ENCODE data around the gene USP10.

The USP10 gene

DNA sequence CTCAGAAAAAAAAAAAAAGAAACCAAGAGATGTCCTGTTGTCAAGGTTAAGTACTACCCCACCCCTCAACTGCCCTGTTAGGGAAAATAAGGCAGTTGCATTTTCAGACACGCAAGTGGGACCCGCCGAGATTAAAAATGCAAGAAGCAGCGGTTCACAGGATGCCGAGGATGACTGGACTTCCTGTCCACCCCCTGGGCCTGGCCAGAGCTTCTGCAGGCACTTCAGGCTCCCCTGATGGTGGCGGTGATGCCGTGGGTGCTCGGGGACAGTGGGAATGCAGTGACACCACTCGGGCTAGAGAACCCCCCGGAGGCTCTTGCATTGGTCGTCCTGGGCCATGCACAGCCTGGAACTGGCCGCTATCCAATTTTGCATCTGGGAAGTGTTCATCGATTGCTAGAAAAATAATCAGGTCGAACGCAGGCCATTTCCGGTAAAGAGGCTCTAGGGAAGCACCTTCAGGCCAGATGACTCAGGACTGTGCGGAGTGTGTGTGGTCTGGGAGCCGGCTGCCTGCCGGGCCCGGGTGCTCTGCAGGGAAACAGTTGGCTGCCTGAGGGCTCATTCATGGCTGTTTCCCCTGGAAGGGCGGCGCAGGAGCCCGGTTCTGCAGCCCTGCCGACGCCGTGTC is 106.6 kb downstream of the USP10 start:
- DNase-seq (ENCODE audit: low read depth) = no peak

DNA sequence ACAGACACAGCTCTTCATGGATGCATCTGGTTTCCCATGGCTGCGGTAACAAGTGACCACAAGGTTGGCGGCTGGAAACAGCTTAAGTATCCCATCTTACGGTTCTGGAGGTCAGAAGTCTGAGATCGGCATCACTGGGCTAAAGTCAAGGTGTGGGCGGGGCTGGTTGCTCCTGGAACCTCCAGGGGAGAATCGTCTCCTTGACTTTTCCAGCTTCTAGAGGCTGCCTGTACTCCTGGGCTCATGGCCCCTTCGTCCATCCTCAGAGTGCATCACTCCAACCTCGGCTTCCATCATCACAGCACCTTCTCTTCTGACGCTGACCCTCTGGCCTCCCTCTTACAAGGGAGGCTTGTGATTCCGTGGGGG is 107.1 kb downstream of the USP10 start:
- no peak for DNase-seq (ENCODE audit: low read depth)

DNA sequence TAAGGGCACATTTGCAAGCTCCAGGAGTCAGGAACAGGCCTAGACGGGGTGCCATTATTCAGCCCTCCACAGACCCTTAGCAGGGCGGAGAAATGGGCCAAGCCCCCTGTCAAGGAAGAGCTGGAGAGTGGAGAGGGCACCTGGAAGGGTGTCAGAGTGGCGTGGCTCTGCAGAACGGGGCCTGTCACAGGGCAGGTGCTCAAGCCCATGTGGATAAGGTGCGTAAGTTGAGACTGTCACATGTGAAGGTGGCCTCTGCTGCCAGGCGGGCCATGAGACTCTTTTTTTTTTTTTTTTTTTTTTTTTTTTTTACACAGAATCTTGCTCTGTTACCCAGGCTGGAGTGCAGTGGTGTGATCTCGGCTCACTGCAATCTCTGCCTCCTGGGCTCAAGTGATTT is 108.0 kb downstream of the USP10 start:
- DNase-seq (ENCODE audit: low read depth) = no peak

DNA sequence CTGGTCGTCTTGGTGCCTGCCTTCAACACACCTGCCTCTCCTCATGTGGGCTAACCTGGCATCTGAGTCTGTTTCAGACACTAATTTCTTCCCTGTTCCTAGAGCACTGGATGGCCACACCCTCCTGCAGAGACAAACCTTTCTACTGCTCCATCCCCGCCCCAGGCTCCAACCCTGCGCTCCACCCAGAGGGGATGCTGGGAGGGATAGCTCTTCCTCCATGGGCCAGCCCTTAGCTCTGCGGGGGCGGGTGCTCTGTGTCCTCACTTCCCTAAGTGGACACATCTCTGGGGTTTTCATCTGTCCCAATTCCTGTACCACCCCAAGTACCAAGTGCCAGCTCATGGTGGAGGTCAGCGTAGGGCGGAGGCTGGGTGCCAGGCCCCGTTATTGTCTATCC is 109.0 kb downstream of the USP10 start:
- no peak for DNase-seq (ENCODE audit: low read depth)

DNA sequence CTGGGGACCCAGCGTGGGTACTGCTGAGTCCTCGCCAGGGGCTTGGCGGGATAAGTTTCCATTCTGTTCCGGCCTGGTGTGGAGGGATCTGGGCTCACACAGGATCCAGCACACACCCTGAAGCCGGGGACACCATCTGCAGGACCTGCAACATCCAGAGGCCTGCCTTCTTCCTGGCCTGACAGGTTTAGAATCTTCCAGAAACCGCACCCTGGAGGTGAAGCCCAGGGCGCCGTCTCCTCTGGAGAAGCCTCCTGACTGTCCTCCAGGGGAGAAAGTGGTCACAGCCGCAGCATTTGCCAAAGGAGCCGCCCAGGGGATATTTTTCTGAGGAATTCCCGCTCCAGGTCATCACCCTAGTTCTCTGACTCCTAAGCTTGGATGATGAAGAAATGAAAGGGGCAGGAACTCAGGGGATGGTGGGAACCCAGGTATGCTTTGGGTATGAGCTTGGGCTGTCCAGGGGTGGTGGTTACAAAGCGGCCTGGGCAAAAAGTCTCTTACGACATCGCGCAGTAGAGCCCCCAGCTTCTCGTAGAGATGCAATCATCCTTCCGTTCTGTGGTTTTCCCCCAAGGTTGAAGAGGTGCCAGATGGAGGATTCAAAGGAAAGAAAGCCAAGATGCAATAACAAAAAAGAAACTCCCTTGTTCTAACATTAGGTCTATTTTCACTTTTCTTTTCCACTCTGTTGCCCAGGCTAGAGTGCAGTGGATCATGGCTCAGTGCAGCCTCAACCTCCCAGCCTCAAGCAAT is 110.9 kb downstream of the USP10 start:
- no peak for DNase-seq (ENCODE audit: low read depth)

DNA sequence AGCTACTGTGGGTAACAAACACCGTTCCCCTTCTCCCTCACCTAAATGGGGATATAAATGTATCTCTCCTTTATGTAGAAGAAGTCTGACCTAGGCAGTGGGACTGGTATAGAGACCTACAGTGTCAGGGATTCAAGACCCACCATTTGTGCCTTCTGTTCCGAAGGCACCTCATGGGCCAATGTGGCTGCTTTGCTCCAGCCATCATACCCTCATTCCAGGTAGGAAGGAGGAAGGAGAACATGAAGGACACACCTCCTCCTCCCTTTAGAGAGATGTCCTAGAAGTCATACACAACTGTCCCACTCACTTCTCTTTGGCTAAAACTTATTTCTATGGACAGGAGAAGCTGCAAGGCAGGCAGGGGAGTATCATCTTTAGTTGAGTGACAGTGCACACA is 111.7 kb downstream of the USP10 start:
- DNase-seq (ENCODE audit: low read depth) = no peak

DNA sequence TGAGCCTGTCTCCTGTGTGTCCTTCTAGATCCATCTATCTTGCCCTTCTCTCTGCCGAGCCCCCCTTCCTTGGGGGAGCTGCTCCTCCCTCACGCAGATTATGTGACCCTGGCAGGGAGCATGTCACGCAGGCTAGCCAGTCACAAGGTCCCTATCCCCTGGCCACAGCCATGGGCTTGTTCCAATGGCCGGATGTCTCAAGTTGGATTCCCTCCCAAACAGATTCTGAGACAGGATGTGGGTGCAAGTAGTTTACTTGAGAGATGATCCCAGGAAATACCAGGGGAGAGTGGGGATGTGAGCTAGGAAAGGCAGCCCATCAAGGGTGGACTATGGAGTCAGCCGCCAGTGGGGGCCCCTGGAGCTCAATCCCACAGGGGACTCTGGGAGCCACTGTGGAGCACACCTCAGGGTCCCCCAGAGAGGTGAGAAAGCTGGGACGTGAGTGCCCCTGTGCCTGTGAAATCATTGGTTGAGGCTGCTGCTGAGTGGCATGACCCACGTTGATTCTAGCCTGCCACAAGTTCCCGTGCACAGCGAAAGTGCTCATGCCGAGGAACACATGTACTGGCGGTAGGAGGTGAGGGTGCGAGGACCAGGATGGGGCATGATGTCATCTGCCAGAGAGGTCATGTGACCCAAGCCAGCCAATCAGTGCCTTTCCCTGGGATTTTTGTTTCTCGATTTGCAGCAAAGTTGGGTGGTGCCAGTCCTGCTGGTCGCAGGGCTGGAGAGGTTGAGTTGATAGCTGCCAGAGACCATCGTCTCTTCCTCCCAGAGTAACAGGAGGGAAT is 113.5 kb downstream of the USP10 start:
- no peak for DNase-seq (ENCODE audit: low read depth)

DNA sequence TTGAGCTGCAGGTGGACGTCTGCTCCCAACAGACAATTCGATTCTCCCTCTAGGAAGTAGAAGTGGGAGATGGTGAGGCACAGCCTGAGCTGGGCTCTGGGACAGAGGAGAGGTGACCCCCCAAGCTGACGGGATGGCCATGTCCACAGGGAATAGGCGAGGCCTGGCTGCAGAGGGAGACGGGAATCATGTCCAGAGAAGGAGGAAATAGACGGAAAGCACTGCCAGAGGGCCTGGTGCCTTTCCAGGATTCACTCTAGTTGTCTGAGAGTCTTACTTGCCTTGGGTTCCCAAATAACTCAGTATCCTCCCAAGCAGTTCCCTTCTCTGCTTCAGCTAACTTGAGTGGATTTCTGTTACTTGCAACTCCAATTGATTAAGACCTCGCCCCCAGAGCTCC is 115.7 kb downstream of the USP10 start:
- DNase-seq (ENCODE audit: low read depth) = no peak

DNA sequence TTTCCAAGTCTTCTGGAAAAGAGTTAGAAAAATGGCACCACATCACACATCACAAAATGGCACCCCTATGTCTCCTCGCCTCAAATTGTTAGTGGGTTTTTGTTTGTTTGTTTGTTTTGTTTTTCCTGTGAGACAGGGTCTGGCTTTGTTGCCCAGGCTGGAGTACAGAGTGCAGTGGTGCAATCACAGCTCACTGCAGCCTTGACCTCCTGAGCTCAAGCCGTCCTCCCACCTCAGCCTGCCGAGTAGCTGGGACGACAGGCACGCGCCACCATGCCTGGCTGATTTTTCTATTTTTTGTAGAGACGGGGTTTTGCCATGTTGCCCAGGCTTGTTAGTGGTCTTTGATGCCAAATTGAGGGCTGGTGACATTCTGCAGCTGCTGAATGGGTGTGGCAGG is 116.2 kb downstream of the USP10 start:
- no peak for DNase-seq (ENCODE audit: low read depth)

DNA sequence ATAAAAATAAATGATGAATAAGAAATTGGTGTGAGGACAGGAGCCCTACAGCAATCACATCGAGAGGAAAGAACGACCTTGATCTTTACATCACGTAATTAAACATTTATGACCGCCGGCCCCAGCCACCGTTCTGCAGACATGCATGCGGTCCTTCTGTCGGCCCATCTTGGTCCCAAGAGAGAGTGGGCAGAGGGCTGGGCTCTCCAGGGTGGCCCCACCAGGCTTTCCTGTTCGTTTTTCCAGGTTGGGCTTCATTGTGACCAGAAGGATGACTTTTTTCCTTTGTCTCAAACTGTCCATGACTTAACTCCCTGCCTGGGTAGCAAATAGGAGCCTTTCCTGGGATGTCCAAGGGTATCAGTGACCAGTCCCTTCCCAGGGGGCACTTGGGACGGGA is 116.7 kb downstream of the USP10 start:
- DNase-seq (ENCODE audit: low read depth) = no peak

DNA sequence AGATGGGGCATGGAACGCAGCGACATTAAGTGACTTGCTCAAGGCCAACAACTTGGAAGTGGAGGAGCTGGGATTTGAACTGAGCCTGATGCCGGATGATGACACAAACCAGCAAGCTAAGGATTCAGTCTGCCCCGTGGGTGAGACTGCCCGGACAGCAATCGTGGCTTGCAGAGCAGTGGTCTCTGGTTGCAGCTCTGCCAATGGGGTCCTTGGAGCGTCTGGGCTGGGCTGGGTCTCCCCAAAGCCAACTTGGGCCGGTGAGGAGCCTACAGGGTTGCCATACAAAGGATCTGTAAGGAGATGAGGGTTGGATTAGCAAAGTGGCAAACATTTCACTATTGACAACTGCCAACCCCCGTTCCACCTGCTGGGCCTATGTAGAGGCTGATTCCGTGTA is 117.4 kb downstream of the USP10 start:
- no peak for DNase-seq (ENCODE audit: low read depth)

DNA sequence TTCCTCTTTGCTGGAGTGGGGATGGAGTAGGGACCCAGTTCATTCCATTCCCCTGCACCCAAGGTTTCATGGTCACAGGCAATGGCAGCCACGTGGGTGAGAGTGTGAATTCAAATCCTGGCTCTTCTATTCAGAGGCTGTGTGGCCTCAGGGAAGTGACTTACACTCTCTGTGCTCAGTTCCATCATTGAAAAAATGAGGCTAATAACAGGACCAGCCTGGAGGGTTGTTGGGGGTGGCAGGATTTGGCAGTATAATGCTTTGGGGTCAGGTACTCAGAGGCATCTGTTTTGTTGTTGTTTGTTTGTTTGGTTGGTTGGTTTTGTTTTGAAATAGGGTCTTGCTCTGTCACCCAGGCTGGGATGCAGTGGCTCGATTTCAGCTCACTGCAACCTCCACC is 117.8 kb downstream of the USP10 start:
- DNase-seq (ENCODE audit: low read depth) = no peak

DNA sequence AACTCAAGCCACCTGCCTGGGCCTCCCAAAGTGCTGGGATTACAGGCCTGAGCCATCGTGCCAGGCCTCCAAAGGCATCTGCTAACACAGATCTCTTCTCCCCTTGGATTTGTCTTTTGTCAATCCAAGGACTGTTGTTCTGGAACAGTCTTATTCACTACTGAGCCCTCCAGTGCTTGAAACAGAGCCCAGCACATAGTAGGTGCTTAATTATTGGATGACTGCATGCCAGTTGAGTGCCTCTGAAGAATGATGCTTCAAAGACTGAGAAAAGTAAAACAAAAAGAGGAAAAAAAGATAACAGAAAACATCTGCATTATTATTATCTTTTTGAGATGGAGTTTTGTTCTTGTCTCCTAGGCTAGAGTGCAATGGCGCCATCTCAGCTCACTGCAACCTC is 118.3 kb downstream of the USP10 start:
- DNase-seq (ENCODE audit: low read depth) = no peak

DNA sequence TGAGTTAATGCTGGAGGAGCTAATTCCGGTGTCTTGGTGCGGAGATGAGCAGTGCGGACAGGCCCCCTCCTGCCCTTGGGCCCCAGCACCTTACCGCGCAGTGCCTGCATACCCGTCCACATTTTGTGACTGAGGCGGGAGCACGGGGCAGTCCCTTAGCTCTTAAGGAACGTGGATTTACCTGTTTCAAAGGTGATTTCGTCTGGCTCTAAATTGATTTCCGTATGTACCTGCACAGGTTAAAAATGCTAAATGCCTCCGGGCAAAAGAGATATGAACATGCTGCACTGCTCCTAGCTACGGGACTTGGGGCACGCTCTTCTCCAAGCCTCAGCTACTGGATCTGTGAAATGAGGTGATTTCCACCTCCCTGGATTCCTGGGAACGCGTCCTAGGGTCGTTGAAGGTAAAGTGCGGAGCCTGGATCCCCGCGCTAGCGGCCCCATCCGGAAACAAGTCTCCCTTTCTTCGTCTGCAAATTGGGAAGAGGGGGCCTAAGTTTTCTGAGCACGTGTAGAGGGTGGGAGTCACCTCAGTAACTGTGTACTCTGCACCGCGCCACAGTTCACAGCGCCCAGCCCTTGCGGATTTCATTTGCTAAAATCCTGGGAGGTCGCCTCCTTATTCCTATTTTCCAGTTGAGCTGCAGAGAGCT is 119.3 kb downstream of the USP10 start:
- no peak for DNase-seq (ENCODE audit: low read depth)

DNA sequence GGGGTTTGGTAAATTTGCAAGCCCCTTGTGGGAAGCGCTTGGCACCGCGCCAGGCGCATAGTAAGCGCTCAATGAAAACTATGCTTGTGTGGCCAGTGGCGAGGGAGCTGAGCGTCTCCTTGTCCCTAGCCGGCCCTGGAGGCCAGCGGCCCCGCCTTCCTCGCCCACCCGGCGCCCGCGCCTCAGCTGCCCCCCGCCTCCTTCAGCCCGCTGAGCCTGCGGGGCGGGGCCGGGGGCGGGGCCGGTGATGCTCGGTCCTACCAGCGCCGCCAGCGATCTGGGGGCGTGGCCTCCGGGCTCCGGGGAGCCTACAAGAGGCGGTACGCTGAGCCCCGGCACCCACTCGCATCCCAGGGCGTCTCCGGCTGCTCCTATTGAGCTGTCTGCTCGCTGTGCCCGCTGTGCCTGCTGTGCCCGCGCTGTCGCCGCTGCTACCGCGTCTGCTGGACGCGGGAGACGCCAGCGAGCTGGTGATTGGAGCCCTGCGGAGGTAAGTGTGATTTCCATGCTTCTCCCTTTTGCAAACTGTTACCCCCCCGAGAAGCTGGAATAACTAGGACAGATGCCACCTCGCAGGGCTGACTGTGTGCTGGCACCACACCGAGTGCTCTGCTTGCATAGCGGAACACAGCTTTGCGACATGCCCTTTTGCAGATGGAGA is 120.0 kb downstream of the USP10 start, which contains the start of gene CRISPLD2:
CRISPLD2 (plus strand) TSS at position 342 of the 661 bp plus-strand sequence. CDS start 18,511 bp downstream, outside the sequence.
- DNase-seq (ENCODE audit: low read depth) = peak; percentile 86

DNA sequence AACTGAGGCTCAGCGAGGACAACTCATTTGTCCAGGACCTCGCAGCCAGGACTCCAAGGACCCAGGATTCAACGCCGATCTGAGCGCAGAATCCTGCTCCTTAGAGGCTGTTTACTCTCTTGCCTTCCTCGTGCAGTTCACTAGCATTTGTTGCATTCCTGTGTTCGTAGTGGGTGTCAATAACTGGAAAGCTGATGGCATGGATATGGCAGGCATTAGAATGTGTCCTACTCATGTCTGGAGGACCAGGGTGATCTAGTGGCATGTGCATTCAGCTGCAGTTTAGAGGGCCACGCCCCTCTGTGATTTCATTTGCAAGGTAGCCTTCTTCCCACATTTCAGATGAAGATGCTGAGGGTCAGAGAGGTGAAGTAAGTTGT is 120.5 kb downstream of the USP10 start:
- no peak for DNase-seq (ENCODE audit: low read depth)

DNA sequence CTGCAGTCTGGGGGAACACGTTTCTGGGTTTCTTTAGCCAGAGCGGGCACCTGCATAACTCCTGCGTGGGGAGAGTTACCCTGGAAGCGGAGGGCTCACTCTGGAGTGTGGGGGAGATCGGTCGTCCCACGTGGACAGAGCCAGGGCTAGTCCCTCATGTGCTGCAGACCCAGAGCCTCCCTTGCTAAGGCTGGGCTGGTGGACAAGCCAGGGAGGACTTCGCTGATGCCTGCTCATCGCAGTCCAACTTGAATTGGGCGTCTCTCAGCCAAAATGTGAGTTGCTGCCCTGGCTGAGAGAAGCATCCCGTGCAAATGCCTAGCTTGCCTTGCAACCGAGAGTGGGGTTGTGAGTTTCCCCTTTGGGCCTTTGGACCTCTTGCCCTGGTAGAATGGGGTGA is 121.0 kb downstream of the USP10 start:
- no peak for DNase-seq (ENCODE audit: low read depth)

DNA sequence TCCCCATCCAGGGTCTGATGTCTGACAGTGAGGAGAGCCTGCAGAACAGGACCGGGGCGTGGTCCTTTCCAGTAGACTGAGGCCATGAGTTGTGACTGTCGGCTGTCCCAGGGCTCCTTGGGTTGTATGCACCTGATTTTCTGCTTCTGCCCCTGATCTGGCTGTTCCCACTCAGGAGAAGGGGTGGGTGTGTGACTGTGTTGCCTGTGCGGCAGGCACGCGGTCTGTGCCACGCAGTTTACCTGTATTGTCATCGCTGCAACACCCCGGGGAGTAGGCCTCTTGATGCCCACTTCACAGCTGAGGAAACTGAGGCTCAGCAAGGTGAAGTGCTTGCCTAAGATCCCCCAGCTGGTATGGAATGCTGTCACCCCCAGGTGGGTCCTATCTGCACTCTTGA is 121.4 kb downstream of the USP10 start:
- no peak for DNase-seq (ENCODE audit: low read depth)

DNA sequence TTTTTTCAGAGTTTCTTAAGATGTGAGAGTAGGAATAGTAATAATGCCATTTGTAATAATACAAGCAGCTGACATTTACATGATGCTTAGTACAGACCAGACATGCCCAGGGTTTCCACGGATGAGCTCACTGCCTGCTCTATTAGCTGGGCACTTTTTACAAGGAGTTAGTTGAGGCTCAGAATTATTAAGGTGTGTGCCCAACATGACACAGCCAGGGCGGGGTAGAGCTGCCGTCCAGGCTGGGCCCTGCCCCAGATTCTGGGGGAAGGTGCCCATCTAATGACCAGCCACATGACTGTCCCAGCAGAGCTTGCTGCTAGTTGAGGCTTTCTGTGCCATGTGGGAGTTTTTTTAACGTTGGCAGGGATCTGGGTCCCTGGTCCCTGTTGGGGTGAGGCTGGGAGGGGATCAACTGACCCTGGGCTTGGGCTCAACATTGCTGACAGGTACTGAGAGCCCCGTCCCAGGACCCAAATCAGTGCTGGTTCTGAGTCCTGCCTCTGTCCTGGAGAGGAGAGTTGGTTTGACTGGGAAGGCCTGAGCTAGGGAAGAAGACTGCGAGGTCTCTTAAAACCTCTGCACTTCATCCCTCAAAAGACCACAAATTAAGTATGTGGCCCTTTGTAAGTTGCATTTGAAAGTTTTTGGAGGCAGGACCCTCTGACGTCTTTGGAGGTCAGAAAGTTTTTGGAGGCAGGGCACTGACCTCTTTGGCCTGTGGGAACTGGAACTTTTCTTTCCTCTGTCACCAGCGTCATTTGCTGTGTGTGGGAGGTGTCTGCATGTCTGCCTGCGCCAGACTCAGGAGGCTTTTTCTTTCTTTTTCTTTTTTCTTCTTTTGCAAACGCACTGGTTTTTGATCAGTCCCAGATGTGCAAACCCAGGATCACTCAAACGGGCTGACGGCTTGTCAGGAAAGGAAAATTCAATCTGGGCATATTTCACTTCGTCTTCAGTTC is 122.2 kb downstream of the USP10 start:
- no peak for DNase-seq (ENCODE audit: low read depth)

DNA sequence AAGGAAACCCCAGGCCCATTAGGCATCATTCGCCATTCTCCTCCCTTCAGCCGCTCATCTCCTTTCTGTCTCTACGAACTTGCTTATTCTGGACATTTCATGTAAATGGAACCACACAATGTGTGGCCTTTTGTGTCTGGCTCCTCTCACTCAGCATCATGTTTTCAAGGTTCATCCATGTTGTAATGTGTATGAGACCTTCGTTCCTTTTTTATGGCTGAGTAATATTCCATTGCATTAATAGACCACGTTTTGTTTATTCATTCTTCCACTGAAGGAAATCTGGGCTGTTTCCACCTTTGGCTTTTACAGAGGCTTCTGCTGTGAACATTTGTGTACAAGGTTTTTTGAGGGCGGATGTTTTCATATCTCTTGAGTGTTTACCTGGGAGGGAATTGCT is 123.2 kb downstream of the USP10 start:
- DNase-seq (ENCODE audit: low read depth) = no peak

DNA sequence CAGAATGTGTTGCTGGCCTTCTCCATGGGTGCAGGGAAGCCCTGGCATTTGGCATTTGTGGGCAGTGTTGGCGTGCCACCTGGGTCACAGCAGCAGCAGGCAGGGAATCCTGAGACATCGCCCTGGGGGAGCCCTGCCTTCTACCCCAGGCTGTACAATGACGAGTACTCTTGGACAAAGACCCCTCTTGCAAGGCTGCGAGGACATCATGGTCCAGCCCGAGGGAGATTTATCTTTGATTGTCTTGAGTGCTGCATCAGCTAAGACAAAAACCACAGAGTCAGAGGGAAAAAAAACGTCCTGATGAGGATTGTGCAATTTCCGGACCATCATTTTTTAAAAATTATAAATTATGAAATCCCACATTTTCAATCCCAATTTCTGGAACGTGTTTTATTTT is 123.7 kb downstream of the USP10 start:
- no peak for DNase-seq (ENCODE audit: low read depth)

Data from T follicular helper cell (primary cell).